Ishikawa (cell line): ENCODE measurements around the gene SLC30A10.

ENCODE experiments used
- CEBPB ChIP-seq: IDR thresholded peaks from 2 replicates; pipeline ENCODE4 v1.6.1; 2012
- CREB1 ChIP-seq: IDR thresholded peaks from 2 replicates; pipeline ENCODE4 v1.6.1; 2012; ENCODE audit warnings: low read depth
- EGR1 ChIP-seq: IDR thresholded peaks from 2 replicates; pipeline ENCODE4 v1.6.1; 2012
- EP300 ChIP-seq: IDR thresholded peaks from 2 replicates; pipeline ENCODE4 v1.6.1; 2012; ENCODE audit warnings: borderline replicate concordance
- FOXM1 ChIP-seq: IDR thresholded peaks from 2 replicates; pipeline ENCODE4 v1.6.1; 2012; ENCODE audit warnings: low read depth, borderline replicate concordance
- NFIC ChIP-seq: IDR thresholded peaks from 2 replicates; pipeline ENCODE4 v1.6.1; 2012
- RAD21 ChIP-seq: IDR thresholded peaks from 2 replicates; pipeline ENCODE4 v1.6.1; 2012; ENCODE audit warnings: low read depth
- TAF1 ChIP-seq: IDR thresholded peaks from 2 replicates; pipeline ENCODE4 v1.6.1; 2012; ENCODE audit warnings: low read depth, mild to moderate bottlenecking
- TCF12 ChIP-seq: IDR thresholded peaks from 2 replicates; pipeline ENCODE4 v1.6.1; 2012; ENCODE audit warnings: low read depth
- TEAD4 ChIP-seq: IDR thresholded peaks from 2 replicates; pipeline ENCODE4 v1.6.1; 2012
- YY1 ChIP-seq: IDR thresholded peaks from 2 replicates; pipeline ENCODE4 v1.6.1; 2012; ENCODE audit warnings: low read depth
- ZBTB7A ChIP-seq: IDR thresholded peaks from 2 replicates; pipeline ENCODE4 v1.6.1; 2012; ENCODE audit warnings: low read depth
- TF ChIP-seq, protein P1 (sequence below): IDR thresholded peaks from 2 replicates; pipeline ENCODE4 v1.6.1; 2012; ENCODE audit warnings: low read depth, mild to moderate bottlenecking
- TF ChIP-seq, protein P2 (sequence below): IDR thresholded peaks from 2 replicates; pipeline ENCODE4 v1.6.1; 2012
- TF ChIP-seq, protein P3 (sequence below): IDR thresholded peaks from 2 replicates; pipeline ENCODE4 v1.6.1; 2012

Gene SLC30A10

DNA sequence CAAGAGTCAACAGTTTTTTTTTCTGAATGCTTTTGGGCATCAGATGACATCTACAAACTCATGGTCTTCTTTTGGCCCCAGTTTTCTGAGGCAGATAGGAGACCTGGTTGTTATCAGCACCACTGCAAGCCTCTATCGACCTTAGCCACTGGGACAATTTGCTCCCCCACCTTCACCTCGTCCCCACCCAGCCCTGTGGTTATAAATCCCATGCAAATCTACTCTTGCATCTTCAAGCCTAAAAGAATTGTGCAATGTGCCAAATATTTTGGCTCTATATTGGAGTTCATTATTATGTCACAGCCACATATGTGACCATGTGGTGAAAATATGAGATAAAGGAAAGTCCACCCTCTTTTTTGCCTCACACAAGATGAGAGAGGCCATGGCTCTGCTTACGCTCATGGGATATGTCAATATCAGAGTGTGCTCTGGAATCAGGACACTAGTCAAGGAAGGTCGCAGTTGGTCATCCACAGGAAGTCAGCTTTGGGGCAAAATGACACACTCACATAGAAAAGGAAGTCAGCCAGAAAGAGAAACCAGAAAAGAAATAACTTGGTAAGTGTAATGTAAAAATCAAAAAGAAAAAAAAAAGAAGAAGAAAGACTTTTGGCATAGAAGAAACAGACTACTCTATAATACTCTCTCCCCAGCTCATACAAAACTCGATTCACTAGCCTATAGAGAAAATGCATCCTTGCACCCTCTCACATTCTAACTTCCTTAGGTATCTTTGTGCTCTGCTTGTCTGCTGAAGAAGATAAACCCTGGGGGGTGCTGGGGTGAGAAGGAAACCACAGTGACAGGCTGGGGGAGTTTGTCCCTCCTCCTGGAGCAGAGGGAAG is 21.2 kb downstream of the SLC30A10 start:
- no peak for TF ChIP-seq EP300
- TF ChIP-seq TEAD4, result no peak
- no peak for TF ChIP-seq YY1
- TF ChIP-seq FOXM1, result no peak
- no peak for TF ChIP-seq CEBPB
- TF ChIP-seq, protein P1, sequence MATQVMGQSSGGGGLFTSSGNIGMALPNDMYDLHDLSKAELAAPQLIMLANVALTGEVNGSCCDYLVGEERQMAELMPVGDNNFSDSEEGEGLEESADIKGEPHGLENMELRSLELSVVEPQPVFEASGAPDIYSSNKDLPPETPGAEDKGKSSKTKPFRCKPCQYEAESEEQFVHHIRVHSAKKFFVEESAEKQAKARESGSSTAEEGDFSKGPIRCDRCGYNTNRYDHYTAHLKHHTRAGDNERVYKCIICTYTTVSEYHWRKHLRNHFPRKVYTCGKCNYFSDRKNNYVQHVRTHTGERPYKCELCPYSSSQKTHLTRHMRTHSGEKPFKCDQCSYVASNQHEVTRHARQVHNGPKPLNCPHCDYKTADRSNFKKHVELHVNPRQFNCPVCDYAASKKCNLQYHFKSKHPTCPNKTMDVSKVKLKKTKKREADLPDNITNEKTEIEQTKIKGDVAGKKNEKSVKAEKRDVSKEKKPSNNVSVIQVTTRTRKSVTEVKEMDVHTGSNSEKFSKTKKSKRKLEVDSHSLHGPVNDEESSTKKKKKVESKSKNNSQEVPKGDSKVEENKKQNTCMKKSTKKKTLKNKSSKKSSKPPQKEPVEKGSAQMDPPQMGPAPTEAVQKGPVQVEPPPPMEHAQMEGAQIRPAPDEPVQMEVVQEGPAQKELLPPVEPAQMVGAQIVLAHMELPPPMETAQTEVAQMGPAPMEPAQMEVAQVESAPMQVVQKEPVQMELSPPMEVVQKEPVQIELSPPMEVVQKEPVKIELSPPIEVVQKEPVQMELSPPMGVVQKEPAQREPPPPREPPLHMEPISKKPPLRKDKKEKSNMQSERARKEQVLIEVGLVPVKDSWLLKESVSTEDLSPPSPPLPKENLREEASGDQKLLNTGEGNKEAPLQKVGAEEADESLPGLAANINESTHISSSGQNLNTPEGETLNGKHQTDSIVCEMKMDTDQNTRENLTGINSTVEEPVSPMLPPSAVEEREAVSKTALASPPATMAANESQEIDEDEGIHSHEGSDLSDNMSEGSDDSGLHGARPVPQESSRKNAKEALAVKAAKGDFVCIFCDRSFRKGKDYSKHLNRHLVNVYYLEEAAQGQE, result no peak
- TF ChIP-seq RAD21, result no peak
- TF ChIP-seq ZBTB7A, result no peak
- TF ChIP-seq, protein P2, sequence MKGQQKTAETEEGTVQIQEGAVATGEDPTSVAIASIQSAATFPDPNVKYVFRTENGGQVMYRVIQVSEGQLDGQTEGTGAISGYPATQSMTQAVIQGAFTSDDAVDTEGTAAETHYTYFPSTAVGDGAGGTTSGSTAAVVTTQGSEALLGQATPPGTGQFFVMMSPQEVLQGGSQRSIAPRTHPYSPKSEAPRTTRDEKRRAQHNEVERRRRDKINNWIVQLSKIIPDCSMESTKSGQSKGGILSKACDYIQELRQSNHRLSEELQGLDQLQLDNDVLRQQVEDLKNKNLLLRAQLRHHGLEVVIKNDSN, result no peak
- no peak for TF ChIP-seq NFIC

DNA sequence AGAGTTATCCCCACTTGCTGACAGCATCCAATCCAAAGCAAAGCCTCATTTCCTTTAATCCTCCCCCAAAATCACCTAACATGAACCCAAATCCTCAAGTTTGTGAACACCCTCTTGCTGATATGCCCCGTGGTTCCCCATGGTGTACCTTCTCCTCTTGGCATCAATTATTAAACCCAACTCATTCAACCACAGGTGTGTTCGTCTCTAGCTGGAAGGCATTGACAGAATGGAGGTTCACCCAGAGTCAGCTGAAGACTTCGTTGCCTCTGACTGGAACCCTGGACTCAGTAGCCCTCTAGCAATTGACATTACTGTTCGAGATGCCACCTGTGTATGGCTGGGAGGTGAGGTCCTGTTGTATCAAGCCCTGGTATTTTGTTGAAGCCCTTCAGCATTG is 22.8 kb downstream of the SLC30A10 start:
- TF ChIP-seq, protein P3, sequence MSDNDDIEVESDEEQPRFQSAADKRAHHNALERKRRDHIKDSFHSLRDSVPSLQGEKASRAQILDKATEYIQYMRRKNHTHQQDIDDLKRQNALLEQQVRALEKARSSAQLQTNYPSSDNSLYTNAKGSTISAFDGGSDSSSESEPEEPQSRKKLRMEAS, result no peak
- TF ChIP-seq YY1 (no peak), EP300 (no peak), CREB1 (no peak), CEBPB (no peak), FOXM1 (no peak), TAF1 (no peak), TCF12 (no peak), NFIC (no peak), EGR1 (no peak), TEAD4 (no peak), RAD21 (no peak), ZBTB7A (no peak)
- TF ChIP-seq, protein P1, result no peak
- TF ChIP-seq, protein P2, result no peak

DNA sequence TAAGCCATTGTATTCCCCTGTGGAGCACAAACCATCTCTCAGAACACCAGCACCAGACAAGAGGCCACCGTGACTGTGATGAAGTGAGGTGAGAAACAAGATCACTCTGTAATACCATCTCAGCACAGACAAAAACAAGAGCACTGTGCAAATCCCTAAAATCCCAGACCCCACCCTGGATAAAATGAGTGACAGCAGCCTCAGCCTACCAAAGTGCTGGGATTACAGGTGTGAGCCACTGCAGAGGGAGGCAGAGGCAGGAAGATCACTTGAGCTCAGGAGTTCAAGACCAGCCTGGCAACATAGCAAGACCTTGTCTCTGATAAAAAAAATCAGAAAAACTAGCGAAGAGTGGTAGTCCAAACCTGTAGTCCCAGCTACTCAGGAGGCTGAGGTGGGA is 23.4 kb downstream of the SLC30A10 start:
- TF ChIP-seq, protein P3, result no peak
- TF ChIP-seq EGR1, result no peak
- no peak for TF ChIP-seq FOXM1
- TF ChIP-seq CEBPB, result no peak
- no peak for TF ChIP-seq CREB1
- TF ChIP-seq ZBTB7A, result no peak

DNA sequence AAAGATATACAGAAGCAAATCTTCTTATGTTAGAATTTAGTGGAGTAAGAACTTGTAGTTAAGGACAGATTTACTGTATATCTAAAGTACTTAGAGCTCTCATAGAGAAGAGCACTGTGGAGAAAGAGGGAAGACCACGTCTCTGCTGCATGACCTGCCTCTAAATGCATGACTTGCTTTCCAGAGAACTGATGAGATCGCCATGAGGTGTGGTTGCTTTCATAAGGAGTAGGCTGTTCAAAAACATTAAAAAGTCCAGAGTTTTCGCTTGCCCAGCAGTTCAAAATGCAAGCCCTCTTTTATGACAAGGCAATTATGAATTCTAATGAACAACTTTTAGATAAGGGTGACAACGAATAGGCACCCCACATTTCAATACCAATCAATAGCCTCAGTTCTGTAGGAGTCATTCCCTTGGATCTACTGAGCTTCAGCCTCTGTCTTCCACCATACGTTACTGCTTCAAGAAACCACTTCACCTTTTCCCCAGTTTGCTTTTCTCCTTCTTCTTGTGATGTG is 24.9 kb downstream of the SLC30A10 start:
- TF ChIP-seq ZBTB7A, result no peak
- no peak for TF ChIP-seq EGR1
- no peak for TF ChIP-seq TAF1

DNA sequence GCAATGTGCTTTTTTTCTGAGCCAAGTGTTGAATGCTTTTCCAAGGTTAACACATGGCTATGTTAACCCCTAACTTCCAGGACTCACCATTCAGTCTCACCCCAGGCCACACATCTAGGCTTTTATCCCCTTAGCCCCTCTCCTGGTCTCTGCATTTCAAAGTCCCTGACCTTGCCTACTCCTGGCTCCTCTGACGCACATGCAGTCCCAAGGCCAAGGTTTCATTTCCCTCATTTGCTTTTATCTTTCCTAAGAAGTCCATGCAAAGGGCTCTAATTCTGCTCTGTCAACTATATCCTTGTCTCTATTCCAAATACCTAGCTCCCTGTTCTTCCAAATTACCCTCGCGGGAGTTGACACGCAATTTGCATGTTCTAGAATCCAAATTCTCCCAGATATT is 25.4 kb downstream of the SLC30A10 start:
- TF ChIP-seq YY1, result no peak
- TF ChIP-seq, protein P2, result no peak
- TF ChIP-seq TEAD4, result no peak
- TF ChIP-seq TAF1, result no peak
- TF ChIP-seq CEBPB, result no peak

DNA sequence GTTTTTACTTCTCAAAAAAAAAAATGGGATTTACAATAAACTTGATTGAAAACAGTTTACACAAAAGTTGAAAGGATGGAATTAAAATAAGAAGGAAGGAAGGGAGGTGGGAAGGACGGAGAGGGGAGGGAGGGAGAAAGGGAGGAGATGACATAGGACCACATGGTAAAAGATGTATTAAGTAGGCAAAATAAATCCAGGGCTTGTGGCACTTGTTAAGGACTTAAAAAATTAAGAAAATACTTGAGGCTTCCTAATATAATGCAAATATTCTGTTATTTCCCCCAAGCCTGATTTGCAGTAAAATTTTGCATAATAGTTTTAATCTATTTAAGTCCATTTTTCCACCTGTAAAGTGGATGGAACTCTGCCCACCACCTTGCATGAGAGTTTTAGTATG is 27.5 kb downstream of the SLC30A10 start:
- TF ChIP-seq EGR1, result no peak
- no peak for TF ChIP-seq EP300
- no peak for TF ChIP-seq NFIC
- no peak for TF ChIP-seq TEAD4
- TF ChIP-seq, protein P3, result no peak
- no peak for TF ChIP-seq RAD21
- TF ChIP-seq YY1, result no peak
- no peak for TF ChIP-seq CREB1
- no peak for TF ChIP-seq TAF1
- TF ChIP-seq CEBPB, result no peak
